Loucy (cell line): ENCODE measurements around the gene CR2.
"Not testable (repeated sequence)": the region's sequence is repeated elsewhere in the genome, so short reads cannot be mapped to it uniquely, and the experiment has no call there.

Source experiments
- H2AFZ ChIP-seq: fragments of 200-600 bp; sonication (generic); 2 replicates; pipeline ENCODE4 v1.6.0; 2016; ENCODE audit warnings: antibody characterized with exemption, mild to moderate bottlenecking, low read length, moderate library complexity
- H3F3A ChIP-seq: fragments of 200-600 bp; 2 replicates; pipeline ENCODE4 v1.6.0; 2016; ENCODE audit warnings: antibody characterized with exemption, low read depth, mild to moderate bottlenecking
- H3K27me3 ChIP-seq: fragments of 200-600 bp; sonication (generic); 2 replicates; pipeline ENCODE4 v1.6.1; 2014; ENCODE audit warnings: low read length, mild to moderate bottlenecking; ENCODE audit not compliant: insufficient read depth, poor library complexity, severe bottlenecking
- H3K36me3 ChIP-seq: fragments of 200-600 bp; sonication (generic); 2 replicates; pipeline ENCODE4 v1.6.1; 2016; ENCODE audit warnings: low read length; ENCODE audit not compliant: insufficient read depth
- H3K4me1 ChIP-seq: fragments of 200-600 bp; sonication (generic); 2 replicates; pipeline ENCODE4 v1.5.1; 2014; ENCODE audit warnings: low read length, mild to moderate bottlenecking; ENCODE audit not compliant: insufficient read depth, poor library complexity, severe bottlenecking
- H3K4me2 ChIP-seq: fragments of 200-600 bp; sonication (generic); 2 replicates; pipeline ENCODE4 v1.6.0; 2014; ENCODE audit warnings: antibody characterized with exemption, low read length, low read depth, mild to moderate bottlenecking; ENCODE audit not compliant: poor library complexity, severe bottlenecking
- H3K4me3 ChIP-seq: fragments of 200-600 bp; sonication (generic); 2 replicates; pipeline ENCODE4 v1.5.1; 2014; ENCODE audit warnings: low read length, mild to moderate bottlenecking, mixed read lengths; ENCODE audit not compliant: poor library complexity, severe bottlenecking
- H3K79me2 ChIP-seq: fragments of 200-600 bp; sonication (generic); 2 replicates; pipeline ENCODE4 v1.6.1; 2014; ENCODE audit warnings: low read length; ENCODE audit not compliant: insufficient read depth
- H3K9ac ChIP-seq: fragments of 200-600 bp; sonication (generic); 2 replicates; pipeline ENCODE4 v1.6.0; 2014; ENCODE audit warnings: mild to moderate bottlenecking, low read depth, low read length, moderate library complexity; ENCODE audit not compliant: poor library complexity, severe bottlenecking
- H3K9me2 ChIP-seq: fragments of 200-600 bp; sonication (generic); replicated peaks from 2 replicates; pipeline ENCODE4 v1.6.1; 2016; ENCODE audit warnings: low read depth, low read length, mixed read lengths
- H3K9me3 ChIP-seq: fragments of 200-600 bp; sonication (generic); 2 replicates; pipeline ENCODE4 v1.6.1; 2014; ENCODE audit warnings: mild to moderate bottlenecking, antibody characterized with exemption, low read length, low read depth; ENCODE audit not compliant: insufficient read depth
- H4K20me1 ChIP-seq: fragments of 200-600 bp; sonication (generic); 2 replicates; pipeline ENCODE4 v1.6.0; 2014; ENCODE audit warnings: antibody characterized with exemption, low read length, mild to moderate bottlenecking; ENCODE audit not compliant: insufficient read depth, poor library complexity, severe bottlenecking
- CTCF ChIP-seq: fragments of 200-600 bp; sonication (generic); conservative IDR thresholded peaks from 2 replicates; pipeline ENCODE4 v1.5.1; 2014; ENCODE audit warnings: mild to moderate bottlenecking, antibody characterized with exemption, low read length
- EZH2phosphoT487 ChIP-seq: fragments of 200-600 bp; IDR thresholded peaks from 2 replicates; pipeline ENCODE4 v1.6.1; 2018; ENCODE audit warnings: antibody characterized with exemption, mild to moderate bottlenecking, moderate library complexity, borderline replicate concordance

Gene CR2

DNA sequence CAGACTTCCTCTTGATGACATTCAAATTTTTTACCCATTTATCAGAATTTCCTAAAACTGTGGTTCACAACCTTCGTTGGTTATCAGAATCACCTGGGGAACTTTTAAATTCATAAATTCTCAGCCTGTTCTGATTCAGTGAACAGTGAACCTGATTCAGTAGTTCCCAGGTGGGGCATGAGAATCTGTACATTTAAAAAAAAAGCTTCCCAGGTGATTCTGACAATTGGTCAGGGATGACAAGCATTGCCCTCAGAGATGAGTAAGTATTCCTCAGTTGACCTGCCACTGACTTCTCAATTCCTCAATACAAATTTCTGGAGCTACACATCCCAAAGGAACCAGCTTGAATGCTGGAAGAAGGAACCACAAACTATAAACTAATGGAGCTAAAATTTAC, 23.5 kb upstream of the CR2 start:
- Histone ChIP-seq H3K4me1 (no peaks in the 10 kb centered on the region), H3K9me3 (no peaks in the 10 kb centered on the region), H3F3A (no peaks in the 10 kb centered on the region), H4K20me1 (no peaks in the 10 kb centered on the region), H2AFZ (no peak overlapping the region), H3K9me2 (no peaks in the 10 kb centered on the region), H3K79me2 (no peaks in the 10 kb centered on the region), H3K9ac (no peak overlapping the region), H3K36me3 (no peaks in the 10 kb centered on the region), H3K27me3 (no peaks in the 10 kb centered on the region), H3K4me3 (no peak overlapping the region), H3K4me2 (no peak overlapping the region)
- TF ChIP-seq CTCF: no peak
- TF ChIP-seq EZH2phosphoT487: no peak

DNA sequence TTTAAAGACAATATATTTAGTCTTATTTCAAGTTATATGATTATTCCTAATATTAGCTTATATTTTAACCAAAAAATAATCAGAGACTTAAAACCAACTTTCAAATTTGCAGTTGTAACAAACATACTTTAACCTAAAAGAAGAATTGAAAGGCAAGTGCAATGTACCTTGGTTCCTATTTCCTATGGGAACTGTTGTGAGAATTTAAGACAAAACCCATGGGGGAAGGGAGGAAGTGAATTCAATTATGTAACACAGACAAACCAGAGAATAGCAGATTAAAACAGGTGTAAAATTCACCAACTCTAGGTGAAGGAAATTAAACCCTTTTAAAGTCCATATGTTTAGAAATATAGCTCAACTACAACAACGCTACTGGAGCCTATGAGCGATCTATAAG, 22.6 kb upstream of the CR2 start:
- Histone ChIP-seq H3K4me3 (no peak overlapping the region), H3K27me3 (no peaks in the 10 kb centered on the region), H3K36me3 (no peaks in the 10 kb centered on the region), H3K9me2 (no peaks in the 10 kb centered on the region), H3K4me2 (no peak overlapping the region), H2AFZ (no peak overlapping the region), H3K9me3 (no peaks in the 10 kb centered on the region), H3K4me1 (no peaks in the 10 kb centered on the region), H4K20me1 (no peaks in the 10 kb centered on the region), H3K9ac (no peak overlapping the region), H3K79me2 (no peaks in the 10 kb centered on the region), H3F3A (no peaks in the 10 kb centered on the region)
- TF ChIP-seq CTCF (no peak), EZH2phosphoT487 (no peak)

DNA sequence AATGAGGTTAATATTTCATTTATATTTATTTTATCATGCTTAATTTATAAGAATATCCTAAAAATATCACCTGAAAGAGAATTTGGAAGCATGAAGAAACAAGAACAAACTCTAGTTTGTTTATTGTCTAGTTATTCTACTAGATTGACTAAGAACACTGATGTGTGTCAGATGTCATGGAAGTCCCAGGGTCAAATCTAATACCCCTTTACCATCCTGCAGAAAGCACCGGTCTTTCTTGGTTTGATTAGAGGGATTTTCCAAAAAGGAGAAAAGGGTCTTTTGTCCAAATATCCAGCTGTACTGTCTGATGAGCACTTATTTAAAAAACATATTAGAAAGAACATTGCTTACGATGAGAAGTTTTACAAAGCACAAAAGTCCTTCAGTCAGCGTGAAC, 20.7 kb upstream of the CR2 start:
- H3K4me1 ChIP-seq: no peaks in the 10 kb centered on the region
- H3K4me3 ChIP-seq: no peak overlapping the region
- no peak overlapping the region for H3K9ac ChIP-seq
- H3K27me3 ChIP-seq: no peaks in the 10 kb centered on the region
- no peaks in the 10 kb centered on the region for H3F3A ChIP-seq
- H3K79me2 ChIP-seq: no peaks in the 10 kb centered on the region
- H3K9me3 ChIP-seq: no peaks in the 10 kb centered on the region
- TF ChIP-seq CTCF (no peak), EZH2phosphoT487 (no peak)
- H3K4me2 ChIP-seq: no peak overlapping the region
- H2AFZ ChIP-seq: no peak overlapping the region
- no peaks in the 10 kb centered on the region for H4K20me1 ChIP-seq
- H3K9me2 ChIP-seq: no peaks in the 10 kb centered on the region
- no peaks in the 10 kb centered on the region for H3K36me3 ChIP-seq

DNA sequence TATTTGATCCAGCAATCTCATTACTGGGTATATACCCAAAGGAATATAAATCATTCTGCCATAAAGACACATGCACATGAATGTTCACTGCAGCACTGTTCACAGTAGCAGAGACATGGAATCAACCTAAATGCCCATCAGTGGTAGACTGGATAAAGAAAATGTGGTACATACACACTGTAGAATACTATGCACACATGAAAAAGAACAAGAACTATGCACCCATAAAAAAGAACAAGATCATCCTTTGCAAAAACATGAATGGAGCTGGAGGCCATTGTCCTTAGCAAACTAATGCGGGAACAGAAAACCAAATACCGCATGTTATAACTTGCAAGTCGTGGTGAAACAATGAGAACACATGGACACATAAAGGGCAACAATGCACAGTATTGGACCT, 17.4 kb upstream of the CR2 start:
- not testable (repeated sequence) for H3K27me3 ChIP-seq

More for the DNA sequence above, 17.4 kb upstream of the CR2 start:
- not testable (repeated sequence) for H3K79me2 ChIP-seq, H3F3A ChIP-seq, H3K36me3 ChIP-seq, H3K9me3 ChIP-seq, H2AFZ ChIP-seq, H3K4me2 ChIP-seq, H3K4me1 ChIP-seq, H3K9me2 ChIP-seq, H4K20me1 ChIP-seq, H3K9ac ChIP-seq, H3K4me3 ChIP-seq
